ENCODE measurements around the gene ERN2. TPM values are rescaled to one million over a fixed set of nuclear protein-coding genes. Genes with fewer than 3 reads are reported as not detected.
"Not testable (repeated sequence)": the region's sequence is repeated elsewhere in the genome, so short reads cannot be mapped to it uniquely, and the experiment has no call there.

The ERN2 gene
- total RNA-seq: not detected

GRCh38 chr16:23712976-23713375 is at the start of gene ERN2:
TSS of gene ERN2 (minus strand) at chr16:23713222. CDS start at chr16:23713187, 35 bp downstream.
- DNase-seq: no peak

GRCh38 chr16:23757937-23758619 is 45.1 kb upstream of the ERN2 start:
- DNase-seq: no peak

GRCh38 chr16:23757116-23757515 is 44.1 kb upstream of the ERN2 start:
- DNase-seq: no peak

- no peak for DNase-seq
These were observed 42.4 kb upstream of the ERN2 start for GRCh38 chr16:23755484-23755809.

- no peak for DNase-seq
These were observed 41.8 kb upstream of the ERN2 start, which contains the start of gene CHP2 for GRCh38 chr16:23754594-23755483. TSS of gene CHP2 (plus strand) at chr16:23755026. CDS start at chr16:23755050, 24 bp downstream.

- no peak for DNase-seq
These were observed 41.0 kb upstream of the ERN2 start for GRCh38 chr16:23753908-23754593.

GRCh38 chr16:23751053-23751452 is 38.0 kb upstream of the ERN2 start:
- DNase-seq: not testable (repeated sequence)

GRCh38 chr16:23748630-23749029 is 35.6 kb upstream of the ERN2 start:
- no peak for DNase-seq

GRCh38 chr16:23745263-23745662 is 32.2 kb upstream of the ERN2 start:
- DNase-seq: no peak

- no peak for DNase-seq
These were observed 29.7 kb upstream of the ERN2 start for GRCh38 chr16:23742766-23743165.

- DNase-seq: no peak
These were observed 28.8 kb upstream of the ERN2 start for GRCh38 chr16:23741675-23742303.

GRCh38 chr16:23739516-23739915 is 26.5 kb upstream of the ERN2 start:
- no peak for DNase-seq

GRCh38 chr16:23737423-23738028 is 24.5 kb upstream of the ERN2 start:
- DNase-seq: not testable (repeated sequence)

GRCh38 chr16:23734176-23734893 is 21.3 kb upstream of the ERN2 start:
- DNase-seq: no peak

- DNase-seq: no peak
These were observed 16.7 kb upstream of the ERN2 start for GRCh38 chr16:23729503-23730424.

GRCh38 chr16:23728112-23728477 is 15.1 kb upstream of the ERN2 start:
- DNase-seq: no peak

- DNase-seq: no peak
These were observed 13.7 kb upstream of the ERN2 start for GRCh38 chr16:23726710-23727109.

GRCh38 chr16:23724785-23725131 is 11.7 kb upstream of the ERN2 start:
- DNase-seq: no peak

- no peak for DNase-seq
These were observed 11.2 kb upstream of the ERN2 start for GRCh38 chr16:23724096-23724784.

GRCh38 chr16:23722613-23723240 is 9.7 kb upstream of the ERN2 start:
- not testable (repeated sequence) for DNase-seq
